ENCODE measurements around the gene TMEM120B.

Gene TMEM120B

DNA sequence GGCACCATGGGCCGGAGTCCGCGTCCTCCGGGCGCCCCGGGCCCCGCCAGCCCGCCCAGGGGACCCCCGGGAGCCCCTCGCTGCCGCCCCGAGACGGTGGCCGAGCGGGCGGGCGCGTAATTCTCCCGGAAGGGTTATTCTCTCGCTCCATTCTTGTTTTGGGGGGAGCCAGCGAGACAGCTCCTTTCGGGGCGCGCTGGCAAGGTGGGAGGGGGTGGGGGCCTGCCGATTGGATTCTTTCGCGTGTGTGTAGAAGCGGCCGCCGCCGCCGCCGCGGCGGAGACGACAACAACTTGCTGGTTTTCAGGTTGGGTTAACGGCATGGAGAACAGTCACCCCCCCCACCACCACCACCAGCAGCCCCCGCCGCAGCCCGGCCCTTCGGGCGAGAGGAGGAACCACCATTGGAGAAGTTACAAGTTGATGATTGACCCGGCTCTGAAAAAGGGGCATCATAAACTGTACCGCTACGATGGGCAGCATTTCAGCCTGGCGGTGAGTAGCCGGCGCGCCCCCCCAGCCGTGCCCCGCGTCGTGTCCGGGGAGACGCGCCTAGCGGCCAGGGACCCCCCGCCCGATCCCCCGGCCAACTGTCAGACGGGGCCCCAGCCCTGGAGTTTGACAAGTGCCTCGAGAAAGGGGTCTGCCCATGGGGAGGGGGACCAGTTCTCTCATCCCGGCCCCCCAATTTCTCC, 92.0 kb downstream of the TMEM120B start:
- no peak for DNase-seq (ENCODE audit: low spot score)

DNA sequence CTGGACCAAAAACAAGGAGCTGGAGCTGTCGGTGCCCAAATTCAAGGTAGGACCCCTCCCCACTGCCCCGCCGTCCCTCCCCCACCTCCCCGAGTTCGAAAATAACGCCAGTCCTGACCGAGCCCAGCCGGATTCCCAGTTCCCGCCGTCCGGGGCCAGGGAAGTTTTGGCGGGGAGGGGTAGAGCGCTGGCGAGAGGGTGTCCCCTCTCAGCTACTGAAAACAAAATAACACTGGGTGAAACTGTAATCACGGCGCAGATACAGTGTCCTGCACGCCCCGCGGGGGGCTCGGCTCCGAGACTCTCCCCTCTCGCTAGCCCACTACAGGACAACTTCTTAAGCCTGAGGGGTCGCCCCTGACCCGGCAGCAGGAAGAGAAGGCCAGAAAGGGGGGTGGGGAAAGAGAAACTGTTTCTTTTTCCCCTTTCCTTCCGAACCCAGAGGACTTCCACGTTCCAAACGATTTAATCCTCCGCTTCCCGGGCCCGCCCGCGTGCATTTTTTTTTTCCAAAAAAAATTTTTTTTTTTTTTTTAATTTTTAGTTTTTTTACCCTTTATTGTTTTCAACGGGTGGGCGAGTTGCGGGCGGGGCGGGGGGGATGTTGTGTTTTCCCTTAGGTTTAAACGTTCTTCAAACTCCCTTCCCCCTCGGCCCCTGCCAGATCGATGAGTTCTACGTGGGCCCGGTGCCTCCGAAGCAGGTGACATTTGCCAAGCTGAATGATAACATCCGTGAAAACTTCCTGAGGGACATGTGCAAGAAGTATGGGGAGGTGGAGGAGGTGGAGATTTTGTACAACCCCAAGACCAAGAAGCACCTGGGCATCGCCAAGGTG, 92.8 kb downstream of the TMEM120B start:
- no peak for DNase-seq (ENCODE audit: low spot score)

- no peak for DNase-seq (ENCODE audit: low spot score)
Observed at GRCh38 chr12:121806009-121806545, 93.5 kb downstream of the TMEM120B start.

DNA sequence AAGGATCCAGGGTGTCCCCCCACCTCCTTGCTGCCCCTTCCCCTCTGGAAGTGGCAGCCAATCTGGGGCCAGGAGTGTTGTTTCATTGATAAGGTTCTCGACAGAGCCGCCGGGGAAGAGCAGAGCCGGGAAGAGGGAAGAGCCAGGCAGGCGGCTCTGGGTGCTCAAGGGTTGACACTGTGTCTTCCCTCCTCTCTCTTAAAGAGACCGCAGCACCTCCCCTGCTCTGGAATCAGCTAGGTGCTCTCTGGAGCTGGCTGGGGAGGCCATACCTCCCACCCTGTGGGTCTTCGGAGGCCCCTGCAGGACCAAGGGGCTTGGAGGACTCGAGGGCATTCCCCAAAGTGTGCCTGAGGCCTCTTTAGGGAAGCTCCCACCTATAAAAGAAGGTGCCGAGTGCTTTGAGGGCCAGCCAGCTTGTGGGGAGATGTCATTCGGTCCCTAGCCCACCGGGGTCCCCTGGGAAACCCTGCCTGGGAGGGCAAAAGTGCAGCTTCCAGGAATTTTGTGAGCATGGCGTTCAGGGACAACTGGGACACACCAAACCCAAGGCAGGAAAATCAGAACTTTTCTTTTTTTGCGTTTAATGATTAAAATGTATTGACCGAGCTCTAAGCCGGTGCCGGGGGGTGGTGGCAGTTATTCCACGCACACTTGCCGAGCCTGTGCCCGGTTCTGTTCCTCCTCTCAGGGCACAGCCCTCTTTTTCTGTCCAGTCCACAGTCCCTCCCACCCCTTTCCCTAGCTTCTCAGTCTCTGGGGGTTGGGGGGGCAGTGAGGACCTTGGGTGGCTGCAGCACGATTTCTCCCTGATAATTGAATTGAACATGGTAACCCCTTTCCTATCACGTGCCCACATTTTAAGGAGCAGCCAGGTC, 94.2 kb downstream of the TMEM120B start:
- DNase-seq (ENCODE audit: low spot score) = no peak

- no peak for DNase-seq (ENCODE audit: low spot score)
Observed at GRCh38 chr12:121807642-121808347, 95.2 kb downstream of the TMEM120B start.

- no peak for DNase-seq (ENCODE audit: low spot score)
Observed at GRCh38 chr12:121808623-121809022, 96.1 kb downstream of the TMEM120B start.

DNA sequence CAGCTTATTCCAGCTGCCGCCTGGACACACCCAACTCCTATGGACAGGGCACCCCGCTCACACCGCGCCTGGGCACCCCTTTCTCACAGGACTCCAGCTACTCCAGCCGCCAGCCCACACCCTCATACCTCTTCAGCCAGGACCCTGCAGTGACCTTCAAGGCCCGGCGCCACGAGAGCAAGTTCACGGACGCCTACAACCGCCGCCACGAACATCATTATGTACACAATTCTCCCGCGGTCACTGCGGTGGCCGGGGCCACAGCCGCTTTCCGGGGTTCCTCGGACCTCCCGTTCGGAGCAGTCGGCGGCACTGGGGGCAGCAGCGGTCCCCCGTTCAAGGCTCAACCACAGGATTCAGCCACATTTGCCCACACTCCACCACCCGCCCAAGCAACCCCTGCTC, 97.2 kb downstream of the TMEM120B start:
- no peak for DNase-seq (ENCODE audit: low spot score)

- DNase-seq (ENCODE audit: low spot score) = no peak
Observed at GRCh38 chr12:121810234-121810817, 97.8 kb downstream of the TMEM120B start.

DNA sequence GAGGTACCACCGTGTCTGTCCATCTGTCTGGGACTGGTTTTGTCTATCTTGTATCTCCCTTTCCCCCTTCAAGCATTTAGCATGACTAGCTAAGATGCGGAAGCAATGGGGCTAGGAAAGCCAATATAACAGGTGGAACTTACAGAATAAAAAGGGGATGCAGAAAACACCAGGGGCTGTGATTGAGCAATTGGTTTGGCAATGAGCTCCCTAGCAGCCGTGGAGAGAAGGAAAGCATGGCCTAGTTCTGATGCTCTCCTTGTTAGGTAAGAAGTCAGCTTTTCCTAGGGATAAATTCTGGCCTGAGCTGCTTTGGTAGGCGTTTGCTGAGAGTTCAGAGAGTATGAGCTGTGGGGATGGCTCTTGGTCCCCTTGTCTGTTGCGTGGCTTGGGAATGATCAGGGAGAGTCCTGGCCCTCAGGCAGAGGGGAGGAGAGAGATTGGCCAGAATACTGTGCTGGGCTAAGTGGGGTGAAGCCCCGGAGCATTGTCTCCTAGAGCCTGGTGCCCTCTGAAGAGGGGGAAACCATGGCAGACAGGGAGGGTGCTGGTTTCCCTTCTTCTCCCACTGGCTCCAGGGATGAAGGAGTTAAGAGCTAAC, 98.4 kb downstream of the TMEM120B start:
- DNase-seq (ENCODE audit: low spot score) = no peak

GRCh38 chr12:121811434-121812319, 99.1 kb downstream of the TMEM120B start:
- DNase-seq (ENCODE audit: low spot score) = no peak

GRCh38 chr12:121812320-121812871, 99.8 kb downstream of the TMEM120B start:
- no peak for DNase-seq (ENCODE audit: low spot score)

GRCh38 chr12:121812921-121813896, 100.7 kb downstream of the TMEM120B start:
- DNase-seq (ENCODE audit: low spot score) = no peak

GRCh38 chr12:121813951-121814350, 101.4 kb downstream of the TMEM120B start:
- DNase-seq (ENCODE audit: low spot score) = no peak

DNA sequence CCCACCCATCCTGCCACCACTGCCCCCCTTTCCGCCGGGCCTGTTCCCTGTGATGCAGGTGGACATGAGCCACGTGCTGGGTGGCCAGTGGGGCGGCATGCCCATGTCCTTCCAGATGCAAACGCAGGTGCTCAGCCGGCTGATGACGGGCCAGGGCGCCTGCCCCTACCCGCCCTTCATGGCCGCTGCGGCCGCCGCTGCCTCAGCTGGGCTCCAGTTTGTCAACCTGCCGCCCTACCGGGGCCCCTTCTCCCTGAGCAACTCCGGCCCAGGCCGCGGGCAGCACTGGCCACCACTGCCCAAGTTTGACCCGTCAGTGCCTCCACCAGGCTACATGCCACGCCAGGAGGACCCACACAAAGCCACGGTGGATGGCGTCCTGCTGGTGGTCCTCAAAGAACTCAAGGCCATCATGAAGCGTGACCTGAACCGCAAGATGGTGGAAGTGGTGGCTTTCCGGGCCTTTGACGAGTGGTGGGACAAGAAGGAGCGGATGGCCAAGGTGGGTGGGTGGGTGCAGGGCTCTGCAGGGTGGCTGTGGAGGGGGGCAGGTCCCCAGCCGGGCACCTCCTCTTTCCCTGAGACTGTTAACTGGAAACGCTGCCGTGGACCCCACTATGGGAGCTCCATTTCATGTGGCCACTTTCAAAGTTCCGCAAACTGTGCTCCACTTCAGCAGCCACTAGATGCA, 102.0 kb downstream of the TMEM120B start:
- DNase-seq (ENCODE audit: low spot score) = no peak

GRCh38 chr12:121815263-121815662, 102.7 kb downstream of the TMEM120B start:
- DNase-seq (ENCODE audit: low spot score) = no peak

- DNase-seq (ENCODE audit: low spot score) = no peak
Observed at GRCh38 chr12:121816925-121817647, 104.5 kb downstream of the TMEM120B start.

DNA sequence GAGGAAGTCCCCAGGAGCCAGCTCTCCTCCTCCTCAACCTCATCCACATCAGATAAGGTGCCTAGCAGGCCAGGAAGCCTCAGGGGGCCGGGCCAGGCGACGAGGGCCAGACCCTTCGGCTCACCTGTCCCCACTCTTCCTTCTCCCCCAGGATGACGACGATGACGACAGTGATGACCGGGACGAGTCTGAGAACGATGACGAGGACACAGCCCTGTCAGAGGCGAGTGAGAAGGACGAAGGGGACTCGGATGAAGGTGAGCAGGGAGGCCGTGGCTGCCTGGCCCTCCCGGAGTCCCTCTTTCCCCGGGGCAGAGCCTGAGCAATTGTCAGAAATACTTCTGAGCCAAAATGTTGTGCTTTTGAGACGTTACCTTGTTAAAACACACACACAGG, 105.1 kb downstream of the TMEM120B start:
- no peak for DNase-seq (ENCODE audit: low spot score)
